ENCODE results near the gene HMGXB3. TPM values are rescaled to one million over a fixed set of nuclear protein-coding genes. Genes with fewer than 3 reads are reported as not detected.

The HMGXB3 gene
- total RNA-seq, 4 donors from 2014 or later, result 47.7 to 58.2 (median 55.3) TPM

DNA sequence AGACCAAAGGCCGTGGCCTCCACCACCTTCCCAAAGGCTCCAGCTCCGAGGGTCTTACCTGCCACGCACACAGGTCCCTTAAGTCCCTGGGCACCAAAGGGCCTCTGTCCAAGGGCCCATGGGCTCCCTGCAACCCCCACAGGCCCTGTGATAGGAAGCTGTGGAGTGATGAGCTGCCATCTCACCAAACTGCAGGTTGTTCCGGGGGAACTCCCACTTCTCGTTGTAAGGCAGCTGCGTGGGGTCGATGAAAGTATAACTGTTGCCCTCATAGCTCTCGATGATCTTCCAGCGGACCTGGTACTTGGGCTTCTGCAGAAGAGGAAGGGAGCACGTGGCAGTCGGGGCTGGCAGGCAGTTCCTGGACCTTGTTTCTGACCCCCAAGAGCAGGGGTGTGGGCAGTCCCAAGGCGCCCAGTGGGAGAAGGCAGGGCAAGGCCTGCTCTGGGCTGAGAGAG lies 61.0 kb downstream of the HMGXB3 start:
- Histone ChIP-seq H3K4me1 (peaks cover 0 to 18% (median 2%) of the 10 kb centered on the region in 4 donors), H3K27me3 (no peaks in the 10 kb centered on the region), H3K27ac (no peak overlapping the region), H3K9me3 (no peaks in the 10 kb centered on the region), H3K36me3 (peaks cover 0 to 4% (median 0%) of the 10 kb centered on the region in 3 donors), H3K4me3 (no peak overlapping the region)
- WGBS, 2 donors, result 86 to 95% methylated on average over 11 to 12 of the region's 12 CpGs
- no peak for DNase-seq (ENCODE audit: low spot score in 2 of 2)
- TF ChIP-seq CTCF (IDR thresholded peaks at IDR 0.05), result no peak
- no peak for TF ChIP-seq EP300 (IDR thresholded peaks at IDR 0.05)
- TF ChIP-seq POLR2A (IDR thresholded peaks at IDR 0.05), result no peak

GRCh38 chr5:150062216-150062922 lies 61.8 kb downstream of the HMGXB3 start:
- H3K27ac ChIP-seq, result no peak overlapping the region
- H3K4me1 ChIP-seq, result peaks cover 0 to 18% (median 2%) of the 10 kb centered on the region in 4 donors
- no peaks in the 10 kb centered on the region for H3K27me3 ChIP-seq
- H3K36me3 ChIP-seq, result no peaks in the 10 kb centered on the region
- no peaks in the 10 kb centered on the region for H3K9me3 ChIP-seq
- DNase-seq (ENCODE audit: low spot score in 2 of 2), result no peak
- H3K4me3 ChIP-seq, result no peak overlapping the region
- no peak for TF ChIP-seq EP300 (IDR thresholded peaks at IDR 0.05)
- TF ChIP-seq CTCF (IDR thresholded peaks at IDR 0.05), result no peak
- no peak for TF ChIP-seq POLR2A (IDR thresholded peaks at IDR 0.05)
- WGBS, 2 donors, result 92 to 97% methylated on average over 2 of the region's 2 CpGs

DNA sequence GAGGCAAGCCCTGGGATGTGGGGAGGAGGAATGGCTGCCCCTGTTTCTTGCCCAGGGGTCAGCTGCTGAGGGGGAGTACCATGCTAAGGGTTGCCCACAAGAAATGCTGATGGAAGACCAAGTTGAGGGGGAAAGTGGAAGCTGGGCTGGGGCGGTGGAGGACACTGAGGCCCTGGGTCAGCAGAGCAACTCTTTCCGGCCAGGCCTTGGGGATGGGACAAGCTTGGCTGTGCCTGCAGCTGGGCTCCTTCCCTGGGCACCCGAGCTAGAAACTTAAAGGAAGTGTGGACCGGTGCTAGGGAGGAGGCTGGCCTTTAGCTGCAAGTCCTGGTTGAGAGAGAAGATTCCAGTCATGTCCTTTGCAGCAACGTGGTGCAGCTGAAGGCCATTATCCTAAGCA lies 63.1 kb downstream of the HMGXB3 start:
- no peaks in the 10 kb centered on the region for H3K9me3 ChIP-seq
- no peak for TF ChIP-seq EP300 (IDR thresholded peaks at IDR 0.05)
- TF ChIP-seq CTCF (IDR thresholded peaks at IDR 0.05), result no peak
- TF ChIP-seq POLR2A (IDR thresholded peaks at IDR 0.05), result no peak
- H3K27me3 ChIP-seq, result no peaks in the 10 kb centered on the region
- no peak for DNase-seq (ENCODE audit: low spot score in 2 of 2)
- H3K36me3 ChIP-seq, result no peaks in the 10 kb centered on the region
- no peak overlapping the region for H3K4me3 ChIP-seq
- 72 to 76% methylated on average over 5 of the region's 5 CpGs for WGBS, 2 donors
- no peak overlapping the region for H3K27ac ChIP-seq
- peaks cover 0 to 19% (median 2%) of the 10 kb centered on the region in 4 donors for H3K4me1 ChIP-seq

GRCh38 chr5:150064681-150065220 lies 64.2 kb downstream of the HMGXB3 start:
- Histone ChIP-seq H3K27ac (peak overlapping the region in 1 of 4 donors; percentile 50), H3K4me1 (peaks cover 0 to 23% (median 2%) of the 10 kb centered on the region in 4 donors)

GRCh38 chr5:150065346-150065745 lies 64.8 kb downstream of the HMGXB3 start:
- H3K4me1 ChIP-seq, result peaks cover 0 to 23% (median 2%) of the 10 kb centered on the region in 4 donors
- H3K4me3 ChIP-seq, result no peak overlapping the region
- TF ChIP-seq EP300 (IDR thresholded peaks at IDR 0.05) (peak in 1 of 2 donors; percentile 60), POLR2A (IDR thresholded peaks at IDR 0.05) (no peak), CTCF (IDR thresholded peaks at IDR 0.05) (no peak)
- no peaks in the 10 kb centered on the region for H3K27me3 ChIP-seq
- WGBS, 2 donors, result 38 to 51% methylated on average over 6 of the region's 6 CpGs
- no peaks in the 10 kb centered on the region for H3K36me3 ChIP-seq
- DNase-seq (ENCODE audit: low spot score in 2 of 2), result peak in 1 of 2 donors; percentile 26
- no peaks in the 10 kb centered on the region for H3K9me3 ChIP-seq
- H3K27ac ChIP-seq, result peak overlapping the region in 1 of 4 donors; percentile 7

More at GRCh38 chr5:150064681-150065220, 64.2 kb downstream of the HMGXB3 start:
- DNase-seq (ENCODE audit: low spot score in 2 of 2), result no peak
- H3K27me3 ChIP-seq, result no peaks in the 10 kb centered on the region
- H3K9me3 ChIP-seq, result no peaks in the 10 kb centered on the region
- H3K36me3 ChIP-seq, result no peaks in the 10 kb centered on the region
- no peak for TF ChIP-seq EP300 (IDR thresholded peaks at IDR 0.05)
- no peak overlapping the region for H3K4me3 ChIP-seq
- 84 to 93% methylated on average over 6 to 7 of the region's 7 CpGs for WGBS, 2 donors

All from tibial nerve (tissue), 4 donors.